ENCODE measurements around the gene PEX16. TPM values are rescaled to one million over a fixed set of nuclear protein-coding genes. Genes with fewer than 3 reads are reported as not detected.

Gene PEX16
- total RNA-seq, 1 experiment from 2014 or later: 34.5 TPM

DNA sequence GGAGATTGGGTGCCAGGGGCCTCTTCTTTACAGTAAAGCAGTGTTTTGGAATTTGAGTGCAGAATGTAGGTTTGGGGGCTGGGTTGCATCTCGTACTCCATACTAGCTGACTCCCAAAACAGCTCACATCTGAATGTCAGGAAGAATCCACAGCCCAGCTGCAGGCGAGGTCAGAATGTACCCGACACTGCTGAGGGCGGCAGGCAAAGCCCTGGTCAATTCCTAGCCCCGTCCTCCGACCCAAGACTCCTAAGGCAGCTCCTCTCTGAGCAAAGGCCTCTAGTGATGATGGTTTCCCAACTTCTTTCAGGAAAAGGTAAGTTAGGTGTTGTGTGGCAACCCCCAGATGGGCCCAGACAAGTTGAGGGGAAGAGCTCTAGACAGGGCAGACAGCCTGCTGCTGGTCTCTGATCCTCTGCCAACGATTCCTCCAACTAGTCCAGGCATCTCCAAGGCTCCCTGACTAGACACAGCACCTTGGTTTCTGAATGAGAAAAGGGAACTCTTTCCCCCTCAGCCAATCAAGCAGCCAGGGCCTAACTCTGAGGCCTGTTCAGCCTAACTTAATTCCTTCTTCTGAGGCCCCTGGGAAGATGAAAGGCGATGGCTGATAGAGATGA lies 13.4 kb upstream of the PEX16 start:
- no peak for DNase-seq
- no peaks in the 10 kb centered on the region for H3K9me3 Mint-ChIP-seq (ENCODE audit: low read depth, unreplicated experiment)
- no peaks in the 10 kb centered on the region for H3K27me3 Mint-ChIP-seq (ENCODE audit: unreplicated experiment)
- no peak overlapping the region for H3K4me3 Mint-ChIP-seq (ENCODE audit: low read depth, unreplicated experiment)
- intact Hi-C loops (cut with micrococcal nuclease; ENCODE audit: unreplicated experiment): no loop called here
- TF ChIP-seq, protein P1, sequence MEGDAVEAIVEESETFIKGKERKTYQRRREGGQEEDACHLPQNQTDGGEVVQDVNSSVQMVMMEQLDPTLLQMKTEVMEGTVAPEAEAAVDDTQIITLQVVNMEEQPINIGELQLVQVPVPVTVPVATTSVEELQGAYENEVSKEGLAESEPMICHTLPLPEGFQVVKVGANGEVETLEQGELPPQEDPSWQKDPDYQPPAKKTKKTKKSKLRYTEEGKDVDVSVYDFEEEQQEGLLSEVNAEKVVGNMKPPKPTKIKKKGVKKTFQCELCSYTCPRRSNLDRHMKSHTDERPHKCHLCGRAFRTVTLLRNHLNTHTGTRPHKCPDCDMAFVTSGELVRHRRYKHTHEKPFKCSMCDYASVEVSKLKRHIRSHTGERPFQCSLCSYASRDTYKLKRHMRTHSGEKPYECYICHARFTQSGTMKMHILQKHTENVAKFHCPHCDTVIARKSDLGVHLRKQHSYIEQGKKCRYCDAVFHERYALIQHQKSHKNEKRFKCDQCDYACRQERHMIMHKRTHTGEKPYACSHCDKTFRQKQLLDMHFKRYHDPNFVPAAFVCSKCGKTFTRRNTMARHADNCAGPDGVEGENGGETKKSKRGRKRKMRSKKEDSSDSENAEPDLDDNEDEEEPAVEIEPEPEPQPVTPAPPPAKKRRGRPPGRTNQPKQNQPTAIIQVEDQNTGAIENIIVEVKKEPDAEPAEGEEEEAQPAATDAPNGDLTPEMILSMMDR (IDR thresholded peaks at IDR 0.05; ENCODE audit: unreplicated experiment): no peak
- no peak overlapping the region for H3K27ac Mint-ChIP-seq (ENCODE audit: unreplicated experiment)
- CTCF ChIA-PET: interaction anchor here (0.7 kb wide), 2 partner anchors 63 to 76 kb away, joined by 3 to 5 read pairs; no protein-coding TSS in a partner anchor
- peaks cover 11% of the 10 kb centered on the region for H3K4me1 Mint-ChIP-seq (ENCODE audit: low read depth, unreplicated experiment)
- peaks cover 21% of the 10 kb centered on the region for H3K36me3 Mint-ChIP-seq (ENCODE audit: insufficient read depth, unreplicated experiment)
- BruUV-seq (replicated peaks): no TSS peak

DNA sequence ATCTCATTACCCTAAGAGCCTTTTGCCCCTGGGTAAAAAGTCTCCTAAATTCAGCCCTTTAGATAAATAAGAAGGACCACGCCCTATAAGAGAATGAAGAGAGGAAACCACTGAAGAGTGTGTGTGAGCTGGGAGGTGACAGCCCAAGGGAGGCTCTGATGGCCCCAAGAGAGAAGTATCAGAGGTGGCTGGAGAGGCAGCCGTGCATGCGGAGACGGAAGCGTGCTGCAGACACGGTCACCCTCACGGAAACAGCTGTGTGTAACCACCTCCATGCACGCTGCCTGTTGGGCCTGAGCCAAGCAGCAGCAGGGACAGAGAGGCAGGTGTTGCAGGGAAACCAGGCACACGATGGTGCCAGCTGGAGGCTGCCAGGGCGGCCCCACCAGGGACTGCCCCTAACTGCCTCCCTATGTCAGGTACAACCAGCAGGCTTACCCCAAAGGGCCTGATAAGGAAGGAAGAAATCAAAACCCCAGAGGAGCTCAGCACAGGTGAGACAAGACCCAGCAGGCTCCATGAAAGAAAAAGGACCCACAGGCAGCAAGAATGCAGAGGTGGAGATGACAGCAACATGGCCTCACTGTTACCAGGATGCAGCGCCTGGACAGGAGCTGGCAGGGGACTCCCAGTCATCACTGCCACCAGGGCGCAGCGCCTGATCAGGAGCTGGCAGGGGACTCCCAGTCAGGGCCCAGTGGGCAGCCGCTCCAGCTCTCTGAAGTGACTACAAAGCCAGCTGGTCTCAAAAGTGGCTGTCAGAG lies 12.5 kb upstream of the PEX16 start:
- peaks cover 11% of the 10 kb centered on the region for H3K4me1 Mint-ChIP-seq (ENCODE audit: low read depth, unreplicated experiment)
- DNase-seq: no peak
- H3K4me3 Mint-ChIP-seq (ENCODE audit: low read depth, unreplicated experiment): no peak overlapping the region
- H3K36me3 Mint-ChIP-seq (ENCODE audit: insufficient read depth, unreplicated experiment): peaks cover 21% of the 10 kb centered on the region
- intact Hi-C loops (cut with micrococcal nuclease; ENCODE audit: unreplicated experiment): no loop called here
- H3K9me3 Mint-ChIP-seq (ENCODE audit: low read depth, unreplicated experiment): no peaks in the 10 kb centered on the region
- H3K27ac Mint-ChIP-seq (ENCODE audit: unreplicated experiment): no peak overlapping the region
- no TSS peak for BruUV-seq (replicated peaks)
- TF ChIP-seq, protein P1 (IDR thresholded peaks at IDR 0.05; ENCODE audit: unreplicated experiment): no peak
- CTCF ChIA-PET: interaction anchor here (0.6 to 0.7 kb wide), 4 partner anchors 64 to 618 kb away, joined by 3 to 5 read pairs (median 3); no protein-coding TSS in a partner anchor
- no peaks in the 10 kb centered on the region for H3K27me3 Mint-ChIP-seq (ENCODE audit: unreplicated experiment)

DNA sequence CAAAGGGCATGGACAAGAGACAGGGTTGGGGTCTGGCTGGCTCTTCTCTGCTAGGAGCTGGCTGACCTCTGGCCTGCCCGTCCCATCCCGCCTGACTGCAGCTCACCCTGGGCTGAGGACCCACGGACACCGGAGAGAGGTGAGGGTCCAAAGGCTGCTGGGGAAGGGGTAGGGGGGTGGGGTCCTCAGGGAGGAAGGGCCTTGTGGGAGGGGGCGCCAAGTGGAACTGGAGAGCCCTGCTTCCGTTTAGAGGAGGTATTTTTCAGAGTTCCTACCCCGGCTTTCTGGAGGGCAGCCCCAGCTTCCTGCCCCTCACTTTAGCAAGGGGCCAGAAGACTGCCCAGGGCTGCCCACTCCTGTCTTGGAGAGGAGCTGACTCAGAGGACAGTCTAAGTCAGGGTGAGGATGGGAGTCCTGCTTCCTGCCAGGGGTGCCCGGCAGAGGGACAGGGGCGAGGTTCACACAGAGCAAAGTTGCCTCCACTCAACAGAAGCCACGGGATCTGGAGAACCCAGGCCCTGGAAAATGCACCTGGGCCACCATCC lies 11.9 kb upstream of the PEX16 start:
- no peak for DNase-seq
- Mint-ChIP-seq H3K27ac (ENCODE audit: unreplicated experiment) (no peak overlapping the region), H3K4me3 (ENCODE audit: low read depth, unreplicated experiment) (no peak overlapping the region), H3K36me3 (ENCODE audit: insufficient read depth, unreplicated experiment) (peaks cover 21% of the 10 kb centered on the region), H3K4me1 (ENCODE audit: low read depth, unreplicated experiment) (peaks cover 12% of the 10 kb centered on the region), H3K27me3 (ENCODE audit: unreplicated experiment) (no peaks in the 10 kb centered on the region), H3K9me3 (ENCODE audit: low read depth, unreplicated experiment) (no peaks in the 10 kb centered on the region)
- TF ChIP-seq, protein P1 (IDR thresholded peaks at IDR 0.05; ENCODE audit: unreplicated experiment): no peak
- BruUV-seq (replicated peaks): no TSS peak
- CTCF ChIA-PET: interaction anchor here (0.6 kb wide), 1 partner anchor 35 kb away, joined by 3 read pairs; no protein-coding TSS in a partner anchor
- intact Hi-C loops (cut with micrococcal nuclease; ENCODE audit: unreplicated experiment): no loop called here

DNA sequence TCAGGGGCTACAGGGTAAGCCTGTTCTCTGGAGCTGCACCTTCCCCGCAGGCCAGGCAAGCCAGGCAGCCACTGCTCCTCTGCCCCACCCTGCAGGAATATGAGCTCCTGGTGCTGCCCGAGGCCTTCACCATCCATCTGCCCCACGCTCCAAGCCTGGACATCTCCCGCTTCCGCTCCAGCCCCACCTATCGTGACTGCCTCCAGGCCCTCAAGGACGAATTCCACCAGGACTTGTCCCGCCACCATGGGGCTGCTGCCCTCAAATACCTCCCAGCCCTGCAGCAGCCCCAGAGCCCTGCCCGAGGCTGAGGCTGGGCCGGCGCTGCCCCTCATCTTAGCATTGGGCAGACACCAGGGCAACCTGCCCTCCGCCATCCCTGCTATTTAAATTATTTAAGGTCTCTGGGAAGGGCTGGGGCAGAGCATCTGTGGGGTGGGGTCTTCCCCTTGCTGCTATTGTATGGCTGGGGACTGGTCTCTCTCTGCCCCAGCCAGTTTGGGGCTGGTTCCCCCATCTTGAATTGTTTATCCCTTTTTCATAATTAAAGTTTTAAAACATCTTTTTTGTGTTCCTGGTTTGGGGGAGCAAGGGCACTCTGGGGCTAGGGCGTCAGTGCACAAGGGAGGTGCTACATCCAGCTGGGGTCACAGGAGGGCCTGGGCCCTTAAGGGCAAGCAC lies 11.0 kb upstream of the PEX16 start:
- DNase-seq: no peak
- no peak overlapping the region for H3K27ac Mint-ChIP-seq (ENCODE audit: unreplicated experiment)
- peaks cover 18% of the 10 kb centered on the region for H3K4me1 Mint-ChIP-seq (ENCODE audit: low read depth, unreplicated experiment)
- intact Hi-C loops (cut with micrococcal nuclease; ENCODE audit: unreplicated experiment): no loop called here
- TF ChIP-seq, protein P1 (IDR thresholded peaks at IDR 0.05; ENCODE audit: unreplicated experiment): no peak
- no peaks in the 10 kb centered on the region for H3K27me3 Mint-ChIP-seq (ENCODE audit: unreplicated experiment)
- CTCF ChIA-PET: interaction anchor here (0.6 kb wide), 1 partner anchor 34 kb away, joined by 3 read pairs; no protein-coding TSS in a partner anchor
- H3K36me3 Mint-ChIP-seq (ENCODE audit: insufficient read depth, unreplicated experiment): peaks cover 21% of the 10 kb centered on the region
- H3K4me3 Mint-ChIP-seq (ENCODE audit: low read depth, unreplicated experiment): no peak overlapping the region
- no TSS peak for BruUV-seq (replicated peaks)
- H3K9me3 Mint-ChIP-seq (ENCODE audit: low read depth, unreplicated experiment): no peaks in the 10 kb centered on the region

All from Calu3 (cell line).